HCT116 (cell line): Measurements from ENCODE around the gene DTNB. TPM values are rescaled to one million over a fixed set of nuclear protein-coding genes. Genes with fewer than 3 reads are reported as not detected.

ENCODE experiments used
- ATAC-seq: fragments of 200-7000 bp; cut with Tn5 transposase; 2 replicates; pipeline ENCODE4 v1.9.1; 2020; ENCODE audit warnings: mild to moderate bottlenecking, moderate library complexity
- BruUV-seq: library from RNA; stranded (reverse); fragments of 400-500 nt; replicated peaks from 2 replicates; lab custom pipeline; 2021; lab: Mats Ljungman, UMichigan
- CTCF ChIA-PET: fragments of 300-600 bp; sonication (Branson Sonifier 250); formaldehyde crosslinking; loops from one replicate; lab custom pipeline; 2021; ENCODE audit warnings: antibody characterized with exemption; lab: Charles Lee
- POLR2A ChIA-PET: fragments of 300-600, 350-600 bp; sonication (Branson Sonifier 250); formaldehyde crosslinking; loops from one replicate; lab custom pipeline; 2021; ENCODE audit warnings: antibody characterized with exemption; lab: Charles Lee
- RAD21 ChIA-PET, 2 experiments: fragments of 300-600 bp; sonication (Branson Sonifier 250); formaldehyde crosslinking; loops; one replicate each; lab custom pipeline; 2023; ENCODE audit warnings: low total read pairs in 2 of 2; ENCODE audit not compliant: uncharacterized antibody in 2 of 2, unreplicated experiment in 2 of 2, low non-redundant PET in 1 of 2; lab: Charles Lee
- DNase-seq: peaks from one replicate; pipeline ENCODE4 v3.0.0-alpha.2; 2010; ENCODE audit warnings: low read depth, low spot score
- H2AFZ ChIP-seq: fragments of 200-600 bp; shearing (Covaris generic), sonication (generic); 2 replicates; pipeline ENCODE4 v1.6.1; 2017; ENCODE audit warnings: low read depth, mixed run types, mixed read lengths, antibody characterized with exemption, low read length; ENCODE audit not compliant: poor library complexity, severe bottlenecking
- H3K27ac ChIP-seq: 2 replicates; pipeline ENCODE4 v1.5.1; 2012; ENCODE audit warnings: low read depth, low read length
- H3K27me3 ChIP-seq: fragments of 200-600 bp; sonication (generic); 2 replicates; pipeline ENCODE4 v1.6.1; 2016; ENCODE audit warnings: mixed run types, low read length, mixed read lengths; ENCODE audit not compliant: insufficient read depth
- H3K36me3 ChIP-seq, 2 experiments: fragments of 200-500 bp in 1 of 2; fragments of 200-600 bp in 1 of 2; sonication (Bioruptor generic) in 1 of 2; sonication (generic) in 1 of 2; 2 replicates each; pipeline versions ENCODE4 v1.5.1 to v1.6.1; 2014 to 2016; ENCODE audit warnings: low read length in 2 of 2, inconsistent platforms in 1 of 2, mixed read lengths in 1 of 2, mixed run types in 1 of 2; ENCODE audit not compliant: insufficient read depth in 2 of 2, control insufficient read depth in 1 of 2
- H3K4me1 ChIP-seq, 2 experiments: fragments of 200-600 bp in 1 of 2; sonication (generic) in 1 of 2; 2 replicates each; pipeline versions ENCODE4 v1.5.1 to v1.6.1; 2012 to 2017; ENCODE audit warnings: low read length in 2 of 2, inconsistent platforms in 1 of 2, mild to moderate bottlenecking in 1 of 2, mixed read lengths in 1 of 2, mixed run types in 1 of 2, moderate library complexity in 1 of 2; ENCODE audit not compliant: insufficient read depth in 2 of 2, control insufficient read depth in 1 of 2
- H3K4me2 ChIP-seq: fragments of 200-600 bp; sonication (generic); 2 replicates; pipeline ENCODE4 v1.6.1; 2017; ENCODE audit warnings: mixed run types, low read length, mixed read lengths
- H3K4me3 ChIP-seq, 2 experiments: fragments of 200-600 bp in 1 of 2; sonication (generic) in 1 of 2; replicated peaks in 1 of 2; 2 replicates each; pipeline ENCODE4 v1.5.1; 2011 to 2016; ENCODE audit warnings: low read length in 2 of 2, control low read depth in 1 of 2, low read depth in 1 of 2, mild to moderate bottlenecking in 1 of 2, mixed read lengths in 1 of 2, mixed run types in 1 of 2
- H3K79me2 ChIP-seq: fragments of 200-600 bp; sonication (generic); 2 replicates; pipeline ENCODE4 v1.6.1; 2017; ENCODE audit warnings: mild to moderate bottlenecking, mixed run types, low read length, moderate library complexity, mixed read lengths; ENCODE audit not compliant: insufficient read depth
- H3K9ac ChIP-seq: fragments of 200-600 bp; sonication (generic); 2 replicates; pipeline ENCODE4 v1.6.1; 2016; ENCODE audit warnings: low read length, mixed read lengths
- H3K9me2 ChIP-seq: fragments of 200-600 bp; sonication (generic), shearing (Covaris generic); 2 replicates; pipeline ENCODE4 v1.6.1; 2017; ENCODE audit warnings: mixed run types, mild to moderate bottlenecking, moderate library complexity; ENCODE audit not compliant: insufficient read depth
- H3K9me3 ChIP-seq, 2 experiments: fragments of 200-500 bp in 1 of 2; fragments of 200-600 bp in 1 of 2; sonication (Bioruptor generic) in 1 of 2; sonication (generic) in 1 of 2; 2 replicates each; pipeline ENCODE4 v1.6.1; 2014 to 2017; ENCODE audit warnings: low read length in 2 of 2, mixed read lengths in 2 of 2, inconsistent platforms in 1 of 2, low read depth in 1 of 2, mild to moderate bottlenecking in 1 of 2, mixed run types in 1 of 2, moderate library complexity in 1 of 2; ENCODE audit not compliant: control insufficient read depth in 1 of 2, insufficient read depth in 1 of 2
- H4K20me1 ChIP-seq: fragments of 200-600 bp; sonication (generic), shearing (Covaris generic); 2 replicates; pipeline ENCODE4 v1.6.1; 2017; ENCODE audit warnings: mixed run types, mild to moderate bottlenecking, moderate library complexity; ENCODE audit not compliant: insufficient read depth
- CBX3 ChIP-seq: IDR thresholded peaks from 2 replicates; pipeline ENCODE4 v1.6.1; 2012; ENCODE audit warnings: low read depth
- CEBPB ChIP-seq: IDR thresholded peaks from 2 replicates; pipeline ENCODE4 v1.6.1; 2012; ENCODE audit warnings: low read depth
- EGR1 ChIP-seq: IDR thresholded peaks from 2 replicates; pipeline ENCODE4 v1.6.1; 2012; ENCODE audit warnings: low read depth
- ELF1 ChIP-seq: IDR thresholded peaks from 2 replicates; pipeline ENCODE4 v1.6.1; 2012; ENCODE audit warnings: low read depth, borderline replicate concordance
- EZH2 ChIP-seq: fragments of 200-600 bp; sonication (generic); IDR thresholded peaks from 2 replicates; pipeline ENCODE4 v1.6.1; 2017; ENCODE audit warnings: antibody characterized with exemption, mixed run types
- EZH2phosphoT487 ChIP-seq: fragments of 200-600 bp; IDR thresholded peaks from 2 replicates; pipeline ENCODE4 v1.6.1; 2018; ENCODE audit warnings: antibody characterized with exemption, borderline replicate concordance
- FOSL1 ChIP-seq: IDR thresholded peaks from 2 replicates; pipeline ENCODE4 v1.6.1; 2012; ENCODE audit warnings: low read depth
- JUND ChIP-seq: IDR thresholded peaks from 2 replicates; pipeline ENCODE4 v1.6.1; 2012
- POLR2A ChIP-seq: IDR thresholded peaks from 2 replicates; pipeline ENCODE4 v1.7.0; 2011; ENCODE audit warnings: borderline replicate concordance; ENCODE audit not compliant: insufficient read depth, insufficient read length; ENCODE audit errors: extremely low read depth
- POLR2AphosphoS5 ChIP-seq: IDR thresholded peaks from 2 replicates; pipeline ENCODE4 v1.6.1; 2011; ENCODE audit warnings: mild to moderate bottlenecking, low read depth, low read length, moderate library complexity
- RAD21 ChIP-seq: IDR thresholded peaks from 2 replicates; pipeline ENCODE4 v1.6.1; 2012; ENCODE audit warnings: low read depth, mild to moderate bottlenecking
- SIN3A ChIP-seq: IDR thresholded peaks from 2 replicates; pipeline ENCODE4 v1.6.1; 2012; ENCODE audit warnings: low read depth
- ZFX ChIP-seq: fragments of 450-650 bp; IDR thresholded peaks from 2 replicates; pipeline ENCODE4 v1.6.1; 2017
- intact Hi-C: fragments of 100-400 bp; cut with micrococcal nuclease; formaldehyde crosslinking; loops from 2 replicates; pipeline ENCODE4 v1.10.0; 2022
- total RNA-seq: library from RNA; stranded (reverse); gene quantifications from one replicate; pipeline ENCODE4 v1.2.1, GENCODE V29; 2021; ENCODE audit not compliant: unreplicated experiment
- TF ChIP-seq, protein P1 (sequence below), 3 experiments: fragments of 200-600 bp in 1 of 3; sonication (generic) in 1 of 3; IDR thresholded peaks in 2 of 3; conservative IDR thresholded peaks in 1 of 3; 2 replicates each; pipeline ENCODE4 v1.5.1; 2012 to 2017; ENCODE audit warnings: low read depth in 2 of 3, low read length in 2 of 3, antibody characterized with exemption in 1 of 3, borderline replicate concordance in 1 of 3, control low read depth in 1 of 3, mild to moderate bottlenecking in 1 of 3, mixed read lengths in 1 of 3, mixed run types in 1 of 3, moderate library complexity in 1 of 3; ENCODE audit not compliant: insufficient read depth in 1 of 3
- TF ChIP-seq, protein P2 (sequence below): IDR thresholded peaks from 2 replicates; pipeline ENCODE4 v1.6.1; 2012
- TF ChIP-seq, protein P3 (sequence below): IDR thresholded peaks from 2 replicates; pipeline ENCODE4 v1.6.1; 2011; ENCODE audit warnings: mild to moderate bottlenecking, low read length, moderate library complexity; ENCODE audit not compliant: insufficient replicate concordance; ENCODE audit errors: extremely low read depth
- TF ChIP-seq, protein P4 (sequence below): IDR thresholded peaks from 2 replicates; pipeline ENCODE4 v1.6.1; 2012
- TF ChIP-seq, protein P5 (sequence below): IDR thresholded peaks from 2 replicates; pipeline ENCODE4 v1.6.1; 2012; ENCODE audit warnings: low read depth

The DTNB gene
- total RNA-seq, 1 experiment from 2014 or later, result 30.2 TPM

DNA sequence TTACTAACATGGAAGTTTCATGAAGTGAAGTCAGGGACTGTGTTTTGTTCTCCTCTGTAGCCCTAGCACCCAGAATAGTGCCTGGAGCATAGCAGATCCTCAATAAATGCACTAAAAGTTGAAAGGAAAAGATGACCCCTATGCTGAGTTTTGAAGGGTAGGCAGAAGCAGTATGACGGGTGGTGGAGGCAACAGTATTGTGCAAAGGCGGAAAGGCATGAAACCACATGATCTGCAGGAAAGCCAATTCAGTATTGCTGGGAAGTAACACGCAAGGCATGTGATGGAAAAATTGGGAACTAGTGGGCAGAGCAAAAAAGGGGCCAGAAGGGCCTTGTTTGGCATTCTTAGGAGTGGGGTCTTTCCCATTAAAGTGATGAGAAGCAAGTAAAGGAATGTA is 23.1 kb downstream of the DTNB start:
- Histone ChIP-seq H3K9me3 (no peaks in the 10 kb centered on the region), H3K4me3 (no peak overlapping the region), H3K9ac (no peak overlapping the region), H3K36me3 (peaks cover 0 to 7% of the 10 kb centered on the region in 2 experiments; a peak in 1 of 4 replicates), H3K27me3 (no peaks in the 10 kb centered on the region), H3K27ac (no peak overlapping the region), H3K79me2 (no peaks in the 10 kb centered on the region; the same call in 1 of the 2 replicates), H2AFZ (no peak overlapping the region), H3K4me1 (no peaks in the 10 kb centered on the region), H3K4me2 (no peak overlapping the region), H4K20me1 (no peaks in the 10 kb centered on the region), H3K9me2 (no peaks in the 10 kb centered on the region)
- ChIA-PET POLR2A (no interaction called here), RAD21 (no interaction called here), CTCF (no interaction called here)
- no TSS peak for BruUV-seq
- TF ChIP-seq, protein P1, sequence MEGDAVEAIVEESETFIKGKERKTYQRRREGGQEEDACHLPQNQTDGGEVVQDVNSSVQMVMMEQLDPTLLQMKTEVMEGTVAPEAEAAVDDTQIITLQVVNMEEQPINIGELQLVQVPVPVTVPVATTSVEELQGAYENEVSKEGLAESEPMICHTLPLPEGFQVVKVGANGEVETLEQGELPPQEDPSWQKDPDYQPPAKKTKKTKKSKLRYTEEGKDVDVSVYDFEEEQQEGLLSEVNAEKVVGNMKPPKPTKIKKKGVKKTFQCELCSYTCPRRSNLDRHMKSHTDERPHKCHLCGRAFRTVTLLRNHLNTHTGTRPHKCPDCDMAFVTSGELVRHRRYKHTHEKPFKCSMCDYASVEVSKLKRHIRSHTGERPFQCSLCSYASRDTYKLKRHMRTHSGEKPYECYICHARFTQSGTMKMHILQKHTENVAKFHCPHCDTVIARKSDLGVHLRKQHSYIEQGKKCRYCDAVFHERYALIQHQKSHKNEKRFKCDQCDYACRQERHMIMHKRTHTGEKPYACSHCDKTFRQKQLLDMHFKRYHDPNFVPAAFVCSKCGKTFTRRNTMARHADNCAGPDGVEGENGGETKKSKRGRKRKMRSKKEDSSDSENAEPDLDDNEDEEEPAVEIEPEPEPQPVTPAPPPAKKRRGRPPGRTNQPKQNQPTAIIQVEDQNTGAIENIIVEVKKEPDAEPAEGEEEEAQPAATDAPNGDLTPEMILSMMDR (IDR thresholded peaks at IDR 0.05 in 2 of 3, conservative IDR thresholded peaks at IDR 0.05 in 1 of 3; ENCODE audit: borderline replicate concordance in 1 of 3, insufficient read depth in 1 of 3, low read depth in 2 of 3, low read length in 2 of 3), result no peak
- TF ChIP-seq ZFX (no peak), EZH2phosphoT487 (no peak), ELF1 (no peak), SIN3A (no peak), FOSL1 (no peak), POLR2A (no peak), CEBPB (no peak), POLR2AphosphoS5 (no peak), RAD21 (no peak), EGR1 (no peak), JUND (no peak), EZH2 (no peak), CBX3 (no peak)
- TF ChIP-seq, protein P2, sequence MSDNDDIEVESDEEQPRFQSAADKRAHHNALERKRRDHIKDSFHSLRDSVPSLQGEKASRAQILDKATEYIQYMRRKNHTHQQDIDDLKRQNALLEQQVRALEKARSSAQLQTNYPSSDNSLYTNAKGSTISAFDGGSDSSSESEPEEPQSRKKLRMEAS, result no peak
- TF ChIP-seq, protein P3, sequence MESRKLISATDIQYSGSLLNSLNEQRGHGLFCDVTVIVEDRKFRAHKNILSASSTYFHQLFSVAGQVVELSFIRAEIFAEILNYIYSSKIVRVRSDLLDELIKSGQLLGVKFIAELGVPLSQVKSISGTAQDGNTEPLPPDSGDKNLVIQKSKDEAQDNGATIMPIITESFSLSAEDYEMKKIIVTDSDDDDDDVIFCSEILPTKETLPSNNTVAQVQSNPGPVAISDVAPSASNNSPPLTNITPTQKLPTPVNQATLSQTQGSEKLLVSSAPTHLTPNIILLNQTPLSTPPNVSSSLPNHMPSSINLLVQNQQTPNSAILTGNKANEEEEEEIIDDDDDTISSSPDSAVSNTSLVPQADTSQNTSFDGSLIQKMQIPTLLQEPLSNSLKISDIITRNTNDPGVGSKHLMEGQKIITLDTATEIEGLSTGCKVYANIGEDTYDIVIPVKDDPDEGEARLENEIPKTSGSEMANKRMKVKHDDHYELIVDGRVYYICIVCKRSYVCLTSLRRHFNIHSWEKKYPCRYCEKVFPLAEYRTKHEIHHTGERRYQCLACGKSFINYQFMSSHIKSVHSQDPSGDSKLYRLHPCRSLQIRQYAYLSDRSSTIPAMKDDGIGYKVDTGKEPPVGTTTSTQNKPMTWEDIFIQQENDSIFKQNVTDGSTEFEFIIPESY, result no peak
- TF ChIP-seq, protein P4, sequence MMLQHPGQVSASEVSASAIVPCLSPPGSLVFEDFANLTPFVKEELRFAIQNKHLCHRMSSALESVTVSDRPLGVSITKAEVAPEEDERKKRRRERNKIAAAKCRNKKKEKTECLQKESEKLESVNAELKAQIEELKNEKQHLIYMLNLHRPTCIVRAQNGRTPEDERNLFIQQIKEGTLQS, result no peak
- TF ChIP-seq, protein P5, sequence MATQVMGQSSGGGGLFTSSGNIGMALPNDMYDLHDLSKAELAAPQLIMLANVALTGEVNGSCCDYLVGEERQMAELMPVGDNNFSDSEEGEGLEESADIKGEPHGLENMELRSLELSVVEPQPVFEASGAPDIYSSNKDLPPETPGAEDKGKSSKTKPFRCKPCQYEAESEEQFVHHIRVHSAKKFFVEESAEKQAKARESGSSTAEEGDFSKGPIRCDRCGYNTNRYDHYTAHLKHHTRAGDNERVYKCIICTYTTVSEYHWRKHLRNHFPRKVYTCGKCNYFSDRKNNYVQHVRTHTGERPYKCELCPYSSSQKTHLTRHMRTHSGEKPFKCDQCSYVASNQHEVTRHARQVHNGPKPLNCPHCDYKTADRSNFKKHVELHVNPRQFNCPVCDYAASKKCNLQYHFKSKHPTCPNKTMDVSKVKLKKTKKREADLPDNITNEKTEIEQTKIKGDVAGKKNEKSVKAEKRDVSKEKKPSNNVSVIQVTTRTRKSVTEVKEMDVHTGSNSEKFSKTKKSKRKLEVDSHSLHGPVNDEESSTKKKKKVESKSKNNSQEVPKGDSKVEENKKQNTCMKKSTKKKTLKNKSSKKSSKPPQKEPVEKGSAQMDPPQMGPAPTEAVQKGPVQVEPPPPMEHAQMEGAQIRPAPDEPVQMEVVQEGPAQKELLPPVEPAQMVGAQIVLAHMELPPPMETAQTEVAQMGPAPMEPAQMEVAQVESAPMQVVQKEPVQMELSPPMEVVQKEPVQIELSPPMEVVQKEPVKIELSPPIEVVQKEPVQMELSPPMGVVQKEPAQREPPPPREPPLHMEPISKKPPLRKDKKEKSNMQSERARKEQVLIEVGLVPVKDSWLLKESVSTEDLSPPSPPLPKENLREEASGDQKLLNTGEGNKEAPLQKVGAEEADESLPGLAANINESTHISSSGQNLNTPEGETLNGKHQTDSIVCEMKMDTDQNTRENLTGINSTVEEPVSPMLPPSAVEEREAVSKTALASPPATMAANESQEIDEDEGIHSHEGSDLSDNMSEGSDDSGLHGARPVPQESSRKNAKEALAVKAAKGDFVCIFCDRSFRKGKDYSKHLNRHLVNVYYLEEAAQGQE, result no peak
- ATAC-seq (no peak), DNase-seq (no peak)
- intact Hi-C loops, result no loop called here
